ENCODE data around the gene KRT81.

- TF ChIP-seq CTCF (IDR thresholded peaks at IDR 0.05; ENCODE audit: insufficient read depth, low read depth, low read length), result no peak
- TF ChIP-seq EZH2 (IDR thresholded peaks at IDR 0.05; ENCODE audit: insufficient read depth, low read length), result no peak
Observed at GRCh38 chr12:52298677-52299190, 7.4 kb upstream of the KRT81 start.

Measured in astrocyte (in vitro differentiated cells and primary cell).